Spleen (tissue), 11 donors: ENCODE measurements around the gene SIDT2. TPM values are rescaled to one million over a fixed set of nuclear protein-coding genes. Genes with fewer than 3 reads are reported as not detected.

ENCODE experiments used
- DNase-seq: peaks from one replicate; pipeline ENCODE4 v3.0.0-alpha.2; 2020
- H3K27ac ChIP-seq, 8 donors: fragments of 200-600 bp; sonication (generic) in 7 of 8; 1 replicate in 4 of 8; 2 replicates in 4 of 8; pipeline versions ENCODE4 v1.5.0 to v1.8.0; 2016 to 2021; ENCODE audit warnings: inconsistent platforms in 4 of 8, mild to moderate bottlenecking in 4 of 8, moderate library complexity in 1 of 8
- H3K27me3 ChIP-seq, 7 donors: fragments of 200-600 bp; sonication (generic) in 6 of 7; replicated peaks in 1 of 7; 1 replicate in 4 of 7; 2 replicates in 3 of 7; pipeline versions ENCODE4 v1.5.0 to v1.8.0; 2016 to 2021; ENCODE audit warnings: inconsistent platforms in 3 of 7, mild to moderate bottlenecking in 1 of 7
- H3K36me3 ChIP-seq, 6 donors: fragments of 200-600 bp; sonication (generic) in 5 of 6; 1 replicate in 4 of 6; 2 replicates in 2 of 6; pipeline versions ENCODE4 v1.5.0 to v1.8.0; 2016 to 2021; ENCODE audit warnings: inconsistent platforms in 2 of 6
- H3K4me1 ChIP-seq, 6 donors: fragments of 200-600 bp; sonication (generic) in 5 of 6; 1 replicate in 3 of 6; 2 replicates in 3 of 6; pipeline versions ENCODE4 v1.5.0 to v1.8.0; 2016 to 2021; ENCODE audit warnings: inconsistent platforms in 3 of 6
- H3K4me3 ChIP-seq, 8 donors: fragments of 200-600 bp; sonication (generic) in 7 of 8; 1 replicate in 4 of 8; 2 replicates in 4 of 8; pipeline versions ENCODE4 v1.5.0 to v1.8.0; 2016 to 2021; ENCODE audit warnings: inconsistent platforms in 4 of 8, mild to moderate bottlenecking in 4 of 8, moderate library complexity in 2 of 8
- H3K9me3 ChIP-seq, 8 donors: fragments of 200-600 bp; sonication (generic) in 7 of 8; 1 replicate in 4 of 8; 2 replicates in 4 of 8; pipeline versions ENCODE4 v1.5.0 to v1.8.0; 2016 to 2021; ENCODE audit warnings: inconsistent platforms in 4 of 8
- POLR2A ChIP-seq, 3 donors: fragments of 450-650 bp; IDR thresholded peaks; one replicate each; pipeline ENCODE4 v1.5.1; 2017; ENCODE audit warnings: antibody characterized with exemption in 3 of 3, mild to moderate bottlenecking in 1 of 3
- POLR2AphosphoS5 ChIP-seq, 3 donors: sonication (generic); formaldehyde crosslinking; IDR thresholded peaks; one replicate each; pipeline ENCODE4 v1.5.1; 2017; ENCODE audit warnings: antibody characterized with exemption in 3 of 3
- WGBS, 5 donors: extraction: QIAGEN DNeasy Blood & Tissue Kit in 3 of 5; methylation state at CpG; one replicate each; pipeline versions ENCODE4 v1.1.5 to v1.1.7; 2013 to 2018; 5-methylcytosine and 5-hydroxymethylcytosine counted together
- intact Hi-C: fragments of 100-400 bp; cut with DNase I; formaldehyde crosslinking; loops from one replicate; pipeline ENCODE4 v1.15.0; 2023; ENCODE audit warnings: low total_unique reads
- polyA plus RNA-seq, 3 donors: library from polyadenylated mRNA; stranded (reverse); fragments of 200-250 nt; gene quantifications; one replicate each; pipeline ENCODE4 v1.2.1, GENCODE V29; 2013
- total RNA-seq, 7 donors: library from RNA; depleted of rRNA in 3 of 7; stranded (reverse); fragments of >200 nt in 3 of 7; fragmentation: NEBNext Ultra II Directional in 4 of 7; extraction: Animal tissue kit (Norgen Biotek cat#: 25700) in 4 of 7; gene quantifications; one replicate each; pipeline versions ENCODE4 v1.1.0 to v1.2.1, GENCODE V29; 2016 to 2021
- TF ChIP-seq, protein P1 (sequence below), 11 experiments: fragments of 200-600 bp in 7 of 11; fragments of 450-650 bp in 4 of 11; sonication (generic) in 4 of 11; IDR thresholded peaks in 8 of 11; conservative IDR thresholded peaks in 3 of 11; 1 replicate in 7 of 11; 2 replicates in 4 of 11; pipeline versions ENCODE4 v1.4.0 to v1.8.0; 2016 to 2021; ENCODE audit warnings: antibody characterized with exemption in 11 of 11, inconsistent platforms in 4 of 11, mild to moderate bottlenecking in 1 of 11
- donor health status: healthy with polysubstance abuse.
- donor health status: DM: no; HTN: no; CAD: no; lungs with moderate emphysema.
- donor health status: DM: no; HTN: no; CAD: no.
- donor health status: Bipolar disorder and iron deficiency.
- donor health status: healthy.
- donor health status: DM: no; HTN: no; CAD: no.
- donor health status: DM: yes; HTN: yes; CAD: no.

Gene SIDT2
- total and polyA plus RNA-seq, 10 donors = 21.3 to 83.8 (median 51.8) TPM

GRCh38 chr11:117228091-117228490 is 49.5 kb downstream of the SIDT2 start:
- WGBS, 5 donors = 95 to 98% (median 95%) methylated on average over 11 of the region's 11 CpGs
- no peak for DNase-seq

DNA sequence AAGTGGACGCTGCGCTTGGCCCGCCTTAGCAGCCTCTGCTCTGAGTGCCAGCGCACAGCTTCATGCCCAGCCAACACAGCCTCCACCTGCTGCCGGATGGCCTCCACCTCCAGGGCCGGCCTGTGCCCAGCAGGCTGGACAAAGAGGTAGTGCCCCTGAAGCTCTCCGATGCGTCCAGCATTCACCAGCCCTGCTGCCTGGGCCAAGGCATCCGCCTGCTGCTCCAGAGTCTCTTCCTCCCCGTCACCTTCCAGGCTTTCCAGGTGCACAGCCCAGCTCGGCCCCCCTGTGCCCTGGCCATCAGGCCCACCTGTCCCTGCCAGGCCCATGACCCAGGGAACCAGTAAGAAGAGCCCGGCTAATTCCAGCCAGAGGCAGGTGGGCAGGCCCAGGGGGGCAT is 50.9 kb downstream of the SIDT2 start:
- peak overlapping the region in 1 of 8 donors; percentile 87 for H3K4me3 ChIP-seq
- no peaks in the 10 kb centered on the region for H3K27me3 ChIP-seq
- H3K9me3 ChIP-seq = no peaks in the 10 kb centered on the region
- intact Hi-C loops = loop anchor here (10.0 kb wide), 2 partner anchors 125 to 355 kb away; no protein-coding TSS in a partner anchor
- H3K36me3 ChIP-seq = peaks cover 0 to 59% (median 51%) of the 10 kb centered on the region in 6 donors
- H3K4me1 ChIP-seq = peaks cover 34 to 77% (median 64%) of the 10 kb centered on the region in 6 donors
- peak overlapping the region; percentile 91 to 98 (median 94) for H3K27ac ChIP-seq
- no peak for TF ChIP-seq POLR2A (IDR thresholded peaks at IDR 0.05)
- TF ChIP-seq POLR2AphosphoS5 (IDR thresholded peaks at IDR 0.05) = peak in 1 of 3 donors; percentile 18
- WGBS, 5 donors = 92 to 97% (median 95%) methylated on average over 9 to 12 of the region's 12 CpGs
- no peak for DNase-seq

More at GRCh38 chr11:117228091-117228490, 49.5 kb downstream of the SIDT2 start:
- Histone ChIP-seq H3K27ac (no peak overlapping the region), H3K4me1 (peaks cover 26 to 69% (median 56%) of the 10 kb centered on the region in 6 donors), H3K9me3 (no peaks in the 10 kb centered on the region), H3K27me3 (no peaks in the 10 kb centered on the region), H3K4me3 (no peak overlapping the region), H3K36me3 (peaks cover 2 to 72% (median 64%) of the 10 kb centered on the region in 6 donors)
- TF ChIP-seq, protein P1, sequence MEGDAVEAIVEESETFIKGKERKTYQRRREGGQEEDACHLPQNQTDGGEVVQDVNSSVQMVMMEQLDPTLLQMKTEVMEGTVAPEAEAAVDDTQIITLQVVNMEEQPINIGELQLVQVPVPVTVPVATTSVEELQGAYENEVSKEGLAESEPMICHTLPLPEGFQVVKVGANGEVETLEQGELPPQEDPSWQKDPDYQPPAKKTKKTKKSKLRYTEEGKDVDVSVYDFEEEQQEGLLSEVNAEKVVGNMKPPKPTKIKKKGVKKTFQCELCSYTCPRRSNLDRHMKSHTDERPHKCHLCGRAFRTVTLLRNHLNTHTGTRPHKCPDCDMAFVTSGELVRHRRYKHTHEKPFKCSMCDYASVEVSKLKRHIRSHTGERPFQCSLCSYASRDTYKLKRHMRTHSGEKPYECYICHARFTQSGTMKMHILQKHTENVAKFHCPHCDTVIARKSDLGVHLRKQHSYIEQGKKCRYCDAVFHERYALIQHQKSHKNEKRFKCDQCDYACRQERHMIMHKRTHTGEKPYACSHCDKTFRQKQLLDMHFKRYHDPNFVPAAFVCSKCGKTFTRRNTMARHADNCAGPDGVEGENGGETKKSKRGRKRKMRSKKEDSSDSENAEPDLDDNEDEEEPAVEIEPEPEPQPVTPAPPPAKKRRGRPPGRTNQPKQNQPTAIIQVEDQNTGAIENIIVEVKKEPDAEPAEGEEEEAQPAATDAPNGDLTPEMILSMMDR (IDR thresholded peaks at IDR 0.05 in 8 of 11, conservative IDR thresholded peaks at IDR 0.05 in 3 of 11) = no peak
- TF ChIP-seq POLR2AphosphoS5 (IDR thresholded peaks at IDR 0.05) (no peak), POLR2A (IDR thresholded peaks at IDR 0.05) (no peak)
- intact Hi-C loops = loop anchor here (10.0 kb wide), 2 partner anchors 123 to 353 kb away; no protein-coding TSS in a partner anchor

GRCh38 chr11:117229931-117230285 is 51.4 kb downstream of the SIDT2 start:
- Histone ChIP-seq H3K4me3 (peak overlapping the region in 7 of 8 donors; percentile 24 to 95 (median 90)), H3K4me1 (peaks cover 34 to 77% (median 61%) of the 10 kb centered on the region in 6 donors), H3K36me3 (peaks cover 0 to 54% (median 46%) of the 10 kb centered on the region in 6 donors), H3K27ac (peak overlapping the region; percentile 91 to 98 (median 94)), H3K9me3 (no peaks in the 10 kb centered on the region), H3K27me3 (no peaks in the 10 kb centered on the region)
- no peak for TF ChIP-seq POLR2AphosphoS5 (IDR thresholded peaks at IDR 0.05)
- TF ChIP-seq, protein P1 (IDR thresholded peaks at IDR 0.05 in 8 of 11, conservative IDR thresholded peaks at IDR 0.05 in 3 of 11) = no peak
- TF ChIP-seq POLR2A (IDR thresholded peaks at IDR 0.05) = no peak
- 76 to 87% (median 86%) methylated on average over 5 of the region's 5 CpGs for WGBS, 5 donors
- intact Hi-C loops = loop anchor here (10.0 kb wide), 3 partner anchors 95 to 355 kb away; partner anchors contain the start of gene CEP164
- no peak for DNase-seq

GRCh38 chr11:117230286-117230961 is 51.9 kb downstream of the SIDT2 start:
- Histone ChIP-seq H3K36me3 (peaks cover 0 to 49% (median 42%) of the 10 kb centered on the region in 6 donors), H3K9me3 (no peaks in the 10 kb centered on the region), H3K4me3 (peak overlapping the region; percentile 81 to 95 (median 91)), H3K27me3 (no peaks in the 10 kb centered on the region), H3K4me1 (peaks cover 34 to 74% (median 58%) of the 10 kb centered on the region in 6 donors), H3K27ac (peak overlapping the region; percentile 91 to 98 (median 94))
- 46 to 60% (median 50%) methylated on average over 12 of the region's 12 CpGs for WGBS, 5 donors
- no peak for DNase-seq
- intact Hi-C loops = loop anchor here (10.0 kb wide), 1 partner anchor 94 kb away; the partner anchor contains the start of gene CEP164
- TF ChIP-seq POLR2A (IDR thresholded peaks at IDR 0.05) (no peak), POLR2AphosphoS5 (IDR thresholded peaks at IDR 0.05) (peak in 1 of 3 donors; percentile 10)
- TF ChIP-seq, protein P1 (IDR thresholded peaks at IDR 0.05 in 8 of 11, conservative IDR thresholded peaks at IDR 0.05 in 3 of 11) = no peak
